Sigmoid colon (tissue), 4 donors: ENCODE measurements around the gene TMEM63C.

ENCODE experiments used
- CTCF ChIP-seq, 4 experiments: fragments of 450-650 bp in 3 of 4; fragments of 200-600 bp in 1 of 4; IDR thresholded peaks; one replicate each; pipeline ENCODE4 v1.5.1; 2016 to 2019; ENCODE audit warnings: antibody characterized with exemption in 4 of 4, mild to moderate bottlenecking in 3 of 4, moderate library complexity in 2 of 4
- EP300 ChIP-seq, 4 donors: sonication (generic); formaldehyde crosslinking; IDR thresholded peaks; one replicate each; pipeline ENCODE4 v1.6.1; 2017; ENCODE audit warnings: antibody characterized with exemption in 4 of 4

- TF ChIP-seq CTCF (IDR thresholded peaks at IDR 0.05): no peak
- no peak for TF ChIP-seq EP300 (IDR thresholded peaks at IDR 0.05)
These were observed 16.4 kb downstream of the TMEM63C start for GRCh38 chr14:77197988-77198387.
